ENCODE results near the gene TRRAP.

TRRAP gene

GRCh38 chr7:98994046-98994944 is 116.0 kb downstream of the TRRAP start:
- Histone ChIP-seq H3K36me3 (ENCODE audit: low read depth) (peaks cover 79% of the 10 kb centered on the region), H3K27ac (ENCODE audit: poor library complexity, severe bottlenecking) (no peak overlapping the region), H3K9me3 (ENCODE audit: severe bottlenecking) (no peaks in the 10 kb centered on the region), H3K27me3 (ENCODE audit: insufficient read depth, poor library complexity, severe bottlenecking) (no peaks in the 10 kb centered on the region), H3K4me3 (ENCODE audit: severe bottlenecking) (no peak overlapping the region), H3K4me1 (ENCODE audit: insufficient read depth, poor library complexity, severe bottlenecking) (no peaks in the 10 kb centered on the region)
- ATAC-seq (ENCODE audit: low read depth): no peak
- TF ChIP-seq CTCF (IDR thresholded peaks at IDR 0.05; ENCODE audit: poor library complexity, severe bottlenecking): no peak
- no peak for DNase-seq (ENCODE audit: low spot score)

DNA sequence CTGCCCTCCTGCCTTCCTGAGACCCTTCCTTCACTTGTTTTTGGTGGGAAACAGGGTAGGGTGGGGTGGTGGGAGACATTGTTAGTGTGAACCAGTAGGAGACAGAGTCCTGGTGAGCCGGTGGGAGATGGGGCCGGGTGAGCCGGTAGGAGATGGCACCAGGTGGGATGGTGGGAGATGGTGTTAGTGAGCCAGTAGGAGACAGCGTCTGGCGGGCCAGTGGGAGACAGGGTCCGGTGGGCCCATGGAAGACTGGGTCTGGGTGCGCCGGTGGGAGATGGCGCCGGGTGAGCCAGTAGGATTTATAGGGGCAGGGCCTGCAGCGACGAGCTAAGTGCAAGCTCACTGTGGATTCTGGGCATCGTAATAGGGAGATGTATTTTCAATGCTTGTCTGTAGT is 116.8 kb downstream of the TRRAP start:
- TF ChIP-seq CTCF (IDR thresholded peaks at IDR 0.05; ENCODE audit: poor library complexity, severe bottlenecking): no peak
- ATAC-seq (ENCODE audit: low read depth): no peak
- peaks cover 77% of the 10 kb centered on the region for H3K36me3 ChIP-seq (ENCODE audit: low read depth)

GRCh38 chr7:98995523-98996149 is 117.3 kb downstream of the TRRAP start:
- no peak for DNase-seq (ENCODE audit: low spot score)
- TF ChIP-seq CTCF (IDR thresholded peaks at IDR 0.05; ENCODE audit: poor library complexity, severe bottlenecking): no peak
- Histone ChIP-seq H3K4me3 (ENCODE audit: severe bottlenecking) (no peak overlapping the region), H3K9me3 (ENCODE audit: severe bottlenecking) (no peaks in the 10 kb centered on the region), H3K27me3 (ENCODE audit: insufficient read depth, poor library complexity, severe bottlenecking) (no peaks in the 10 kb centered on the region), H3K27ac (ENCODE audit: poor library complexity, severe bottlenecking) (no peak overlapping the region), H3K4me1 (ENCODE audit: insufficient read depth, poor library complexity, severe bottlenecking) (no peaks in the 10 kb centered on the region), H3K36me3 (ENCODE audit: low read depth) (peaks cover 77% of the 10 kb centered on the region)
- no peak; the same call in 2 of the 3 replicates for ATAC-seq (ENCODE audit: low read depth)

More for the DNA sequence above, 116.8 kb downstream of the TRRAP start:
- Histone ChIP-seq H3K9me3 (ENCODE audit: severe bottlenecking) (no peaks in the 10 kb centered on the region), H3K27ac (ENCODE audit: poor library complexity, severe bottlenecking) (no peak overlapping the region), H3K4me1 (ENCODE audit: insufficient read depth, poor library complexity, severe bottlenecking) (no peaks in the 10 kb centered on the region), H3K27me3 (ENCODE audit: insufficient read depth, poor library complexity, severe bottlenecking) (no peaks in the 10 kb centered on the region), H3K4me3 (ENCODE audit: severe bottlenecking) (no peak overlapping the region)
- DNase-seq (ENCODE audit: low spot score): no peak

- DNase-seq (ENCODE audit: low spot score) (no peak), ATAC-seq (ENCODE audit: low read depth) (no peak)
- Histone ChIP-seq H3K4me3 (ENCODE audit: severe bottlenecking) (no peak overlapping the region), H3K27me3 (ENCODE audit: insufficient read depth, poor library complexity, severe bottlenecking) (no peaks in the 10 kb centered on the region), H3K4me1 (ENCODE audit: insufficient read depth, poor library complexity, severe bottlenecking) (no peaks in the 10 kb centered on the region), H3K27ac (ENCODE audit: poor library complexity, severe bottlenecking) (no peak overlapping the region), H3K36me3 (ENCODE audit: low read depth) (peaks cover 77% of the 10 kb centered on the region), H3K9me3 (ENCODE audit: severe bottlenecking) (no peaks in the 10 kb centered on the region)
- TF ChIP-seq CTCF (IDR thresholded peaks at IDR 0.05; ENCODE audit: poor library complexity, severe bottlenecking): no peak
These were observed 117.8 kb downstream of the TRRAP start for GRCh38 chr7:98996150-98996552.

Data from RWPE2 (cell line).